AG04449 (cell line): ENCODE measurements around the gene ABHD17A.

Experiments
- CTCF ChIA-PET: fragments of 350-600 bp; formaldehyde crosslinking; extraction: SDS; loops from one replicate; lab custom pipeline; 2021; ENCODE audit warnings: antibody characterized with exemption; lab: Yijun Ruan, JAX
- POLR2A ChIA-PET: fragments of 400-600, 350-600 bp; formaldehyde crosslinking; extraction: SDS; loops from one replicate; lab custom pipeline; 2020; ENCODE audit warnings: antibody characterized with exemption, inconsistent platforms; lab: Yijun Ruan, JAX
- DNase-seq: peaks from one replicate; pipeline ENCODE4 v3.0.0-alpha.2; 2010; ENCODE audit warnings: low read depth, low spot score
- H3K4me3 ChIP-seq: 2 replicates; pipeline ENCODE4 v1.5.1; 2011; ENCODE audit warnings: low read depth, mild to moderate bottlenecking, control low read depth, low read length
- TF ChIP-seq, protein P1 (sequence below): IDR thresholded peaks from one replicate; pipeline ENCODE4 v1.5.1; 2011; ENCODE audit warnings: mild to moderate bottlenecking, moderate library complexity, low read length, control low read depth, inconsistent platforms; ENCODE audit not compliant: insufficient read depth; ENCODE audit errors: missing control alignments

ABHD17A gene

DNA sequence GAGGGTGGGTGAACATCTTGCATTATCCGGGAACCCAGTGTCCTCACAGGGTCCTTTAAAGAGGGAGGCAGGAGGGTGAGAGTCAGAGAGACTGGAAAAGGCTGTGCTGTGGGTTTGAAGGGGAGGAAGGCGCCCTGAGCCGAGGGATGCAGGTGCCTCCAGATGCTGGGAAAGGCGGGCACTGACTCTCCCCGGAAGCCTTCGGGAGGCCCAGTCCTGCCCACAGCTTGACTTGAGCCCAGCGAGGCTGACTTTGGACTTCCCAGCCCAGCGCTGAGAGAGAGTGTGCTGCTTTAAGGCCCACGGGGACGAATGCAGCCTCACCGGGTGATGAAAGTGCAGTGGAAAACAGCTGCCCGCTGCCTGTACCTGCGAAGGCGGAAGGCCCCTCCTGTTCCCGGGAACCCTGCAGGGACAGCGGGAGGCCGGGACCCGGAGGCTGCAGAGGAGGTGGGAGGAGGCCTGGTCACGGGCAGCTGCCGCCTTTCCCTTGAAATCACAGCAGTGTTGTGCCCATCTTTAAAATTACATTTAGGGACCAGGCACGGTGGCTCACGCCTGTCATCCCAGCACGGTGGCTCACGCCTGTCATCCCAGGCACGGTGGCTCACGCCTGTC lies 53.1 kb downstream of the ABHD17A start:
- CTCF ChIA-PET: interaction anchor here (0.9 to 14.5 kb wide), 4 partner anchors 9 to 160 kb away, joined by 3 to 292 read pairs (median 4); no protein-coding TSS in a partner anchor
- TF ChIP-seq, protein P1, sequence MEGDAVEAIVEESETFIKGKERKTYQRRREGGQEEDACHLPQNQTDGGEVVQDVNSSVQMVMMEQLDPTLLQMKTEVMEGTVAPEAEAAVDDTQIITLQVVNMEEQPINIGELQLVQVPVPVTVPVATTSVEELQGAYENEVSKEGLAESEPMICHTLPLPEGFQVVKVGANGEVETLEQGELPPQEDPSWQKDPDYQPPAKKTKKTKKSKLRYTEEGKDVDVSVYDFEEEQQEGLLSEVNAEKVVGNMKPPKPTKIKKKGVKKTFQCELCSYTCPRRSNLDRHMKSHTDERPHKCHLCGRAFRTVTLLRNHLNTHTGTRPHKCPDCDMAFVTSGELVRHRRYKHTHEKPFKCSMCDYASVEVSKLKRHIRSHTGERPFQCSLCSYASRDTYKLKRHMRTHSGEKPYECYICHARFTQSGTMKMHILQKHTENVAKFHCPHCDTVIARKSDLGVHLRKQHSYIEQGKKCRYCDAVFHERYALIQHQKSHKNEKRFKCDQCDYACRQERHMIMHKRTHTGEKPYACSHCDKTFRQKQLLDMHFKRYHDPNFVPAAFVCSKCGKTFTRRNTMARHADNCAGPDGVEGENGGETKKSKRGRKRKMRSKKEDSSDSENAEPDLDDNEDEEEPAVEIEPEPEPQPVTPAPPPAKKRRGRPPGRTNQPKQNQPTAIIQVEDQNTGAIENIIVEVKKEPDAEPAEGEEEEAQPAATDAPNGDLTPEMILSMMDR: no peak
- no peak overlapping the region for H3K4me3 ChIP-seq
- POLR2A ChIA-PET: no interaction called here
- DNase-seq: no peak

DNA sequence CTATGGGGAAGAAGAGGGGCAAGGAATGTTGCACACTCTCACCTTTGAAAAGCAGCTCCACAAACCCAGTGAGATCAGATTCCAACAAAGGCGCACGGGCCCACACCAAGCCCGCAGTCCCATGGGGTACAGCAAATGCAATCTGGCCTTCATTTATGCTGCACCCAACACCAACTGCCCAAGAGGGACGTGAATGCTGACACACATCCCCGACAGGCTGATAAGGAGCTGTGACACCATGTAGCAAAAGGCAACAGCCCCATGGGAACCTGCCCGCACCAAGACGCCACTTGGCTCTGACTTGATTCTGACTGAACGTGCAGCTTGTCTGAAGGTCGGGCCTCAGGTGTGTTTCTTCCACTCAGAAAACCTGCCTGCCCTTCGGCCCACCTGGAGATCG lies 54.3 kb downstream of the ABHD17A start:
- TF ChIP-seq, protein P1: no peak
- ChIA-PET POLR2A (interaction anchor here (0.7 kb wide), 1 partner anchor 260 kb away, joined by 4 read pairs; no protein-coding TSS in a partner anchor), CTCF (interaction anchor here (0.8 to 14.5 kb wide), 3 partner anchors 8 to 12 kb away, joined by 3 to 292 read pairs (median 4); no protein-coding TSS in a partner anchor)
- no peak for DNase-seq
- no peak overlapping the region for H3K4me3 ChIP-seq

DNA sequence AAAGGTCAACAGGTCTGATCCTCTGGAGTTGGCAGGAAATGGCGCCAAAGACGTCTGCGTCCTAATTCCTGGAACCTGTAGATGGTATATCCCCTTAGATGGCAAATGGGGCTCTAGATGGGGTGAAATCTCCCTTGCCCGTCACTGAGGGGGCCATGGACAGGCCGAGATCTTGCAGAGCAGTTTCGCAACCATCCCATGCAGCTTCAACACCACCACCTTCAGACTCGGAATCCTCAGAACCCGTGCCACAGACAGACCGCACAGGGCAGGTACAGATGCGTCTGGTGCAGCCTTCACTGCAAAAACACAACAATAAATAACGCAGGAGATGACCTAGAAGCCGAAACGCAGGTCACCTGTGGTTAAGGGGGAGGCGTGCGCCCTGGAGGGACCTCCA lies 54.7 kb downstream of the ABHD17A start:
- H3K4me3 ChIP-seq: no peak overlapping the region
- DNase-seq: no peak
- ChIA-PET POLR2A (no interaction called here), CTCF (interaction anchor here (0.6 to 14.5 kb wide), 8 partner anchors 7 to 225 kb away, joined by 3 to 292 read pairs (median 4); partner anchors contain the start of gene UQCR11)
- TF ChIP-seq, protein P1: no peak

DNA sequence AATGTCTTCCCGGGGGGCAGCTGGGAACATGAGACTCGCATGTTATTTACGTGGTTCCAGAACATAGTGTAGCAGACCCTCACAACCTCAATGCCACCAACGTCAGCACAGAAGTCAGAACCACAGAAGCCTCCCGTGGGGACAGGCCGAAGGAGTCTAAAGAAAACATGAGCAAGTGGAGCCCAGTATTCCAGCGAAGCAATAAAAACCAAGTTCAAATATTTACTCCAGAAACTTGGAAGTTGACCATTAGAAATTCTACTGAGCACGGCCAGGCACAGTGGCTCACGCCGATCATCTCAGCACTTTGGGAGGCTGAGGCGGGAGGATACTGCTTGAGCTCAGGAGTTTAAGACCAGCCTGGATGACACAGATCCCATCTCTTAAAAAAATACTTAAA lies 55.3 kb downstream of the ABHD17A start:
- no peak for DNase-seq
- POLR2A ChIA-PET: no interaction called here
- no peak overlapping the region for H3K4me3 ChIP-seq
- CTCF ChIA-PET: interaction anchor here (0.6 to 14.5 kb wide), 9 partner anchors 11 to 224 kb away, joined by 3 to 292 read pairs (median 5); partner anchors contain the start of gene UQCR11
- TF ChIP-seq, protein P1: no peak

DNA sequence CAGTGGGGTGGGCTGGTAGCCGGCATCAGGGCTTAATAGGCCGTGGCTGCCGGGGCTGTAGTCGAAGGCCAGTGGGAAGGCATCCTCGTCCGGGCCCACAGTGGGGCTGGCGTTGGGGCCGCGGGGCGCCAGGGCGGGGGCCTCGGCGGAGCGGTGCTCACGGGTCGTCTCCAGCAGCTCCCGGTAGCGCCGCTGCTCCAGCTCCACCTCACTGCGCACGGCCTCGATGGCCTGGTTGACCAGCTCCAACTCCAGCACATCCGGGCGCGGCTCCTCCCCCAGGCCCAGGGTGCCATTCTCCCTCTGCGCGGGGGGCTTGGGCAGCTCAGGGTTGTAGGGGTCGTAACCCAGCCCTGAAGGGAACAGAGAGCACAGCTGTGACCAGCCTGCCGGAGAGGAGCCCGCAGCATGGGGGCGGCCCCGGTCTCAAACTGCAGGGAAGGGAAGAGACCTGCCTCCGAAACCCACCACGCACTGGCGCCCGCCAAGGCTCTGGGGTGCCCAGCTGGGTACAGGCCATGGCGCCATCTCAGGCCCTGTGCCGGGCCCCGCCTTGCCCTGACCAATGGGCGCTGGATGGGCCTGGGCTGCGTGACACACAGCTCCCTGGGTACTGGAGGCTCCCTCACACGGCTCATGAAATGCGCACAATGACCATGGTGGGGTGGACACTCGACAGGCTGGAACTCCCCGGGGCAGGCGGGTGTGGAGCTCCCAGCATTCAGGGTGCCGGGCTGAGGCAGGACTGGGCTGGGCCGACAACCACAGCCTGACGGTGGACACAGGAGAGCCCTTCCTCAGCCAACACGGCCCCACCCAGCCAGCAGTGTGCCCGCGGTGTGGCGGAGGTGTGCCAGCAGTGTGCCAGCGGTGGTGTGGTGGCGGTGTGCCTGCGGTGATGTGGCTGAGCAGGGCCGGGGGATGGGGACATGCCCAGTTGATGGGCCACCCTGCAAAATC lies 56.7 kb downstream of the ABHD17A start:
- ChIA-PET POLR2A (no interaction called here), CTCF (interaction anchor here (1.0 to 14.5 kb wide), 8 partner anchors 10 to 223 kb away, joined by 3 to 292 read pairs (median 6); partner anchors contain the start of gene UQCR11)
- TF ChIP-seq, protein P1: no peak

More for the DNA sequence above, 56.7 kb downstream of the ABHD17A start:
- no peak overlapping the region for H3K4me3 ChIP-seq
- no peak for DNase-seq
